K562 (cell line): Measurements from ENCODE around the gene ARHGAP10. TPM values are rescaled to one million over a fixed set of nuclear protein-coding genes. Genes with fewer than 3 reads are reported as not detected.

Experiments
- PCBP2 ChIP-seq: fragments of 200-400 bp; formaldehyde crosslinking; IDR thresholded peaks from 2 replicates; pipeline ENCODE4 v1.6.1; 2018; ENCODE audit warnings: low read length, low read depth, mild to moderate bottlenecking, moderate library complexity; ENCODE audit not compliant: poor library complexity, severe bottlenecking
- REST ChIP-seq, 2 experiments: fragments of 450-650 bp; formaldehyde crosslinking in 1 of 2; IDR thresholded peaks; 2 replicates each; pipeline versions ENCODE4 v1.4.0 to v1.6.1; 2014 to 2020; ENCODE audit warnings: mild to moderate bottlenecking in 2 of 2, borderline replicate concordance in 1 of 2, low read depth in 1 of 2
- TRIM25 ChIP-seq: fragments of 450-650 bp; IDR thresholded peaks from 2 replicates; pipeline ENCODE4 v1.7.0; 2016; ENCODE audit warnings: borderline replicate concordance
- ZNF23 ChIP-seq: fragments of 250-450 bp; sonication (Bioruptor Pico); IDR thresholded peaks from 2 replicates; pipeline ENCODE4 v1.4.0; 2020; ENCODE audit warnings: mild to moderate bottlenecking
- polyA plus RNA-seq, 8 experiments: library from polyadenylated mRNA; depleted of rRNA in 4 of 8; stranded (reverse) in 5 of 8; unstranded in 3 of 8; fragments of >200 nt; fragmentation: Nextera tagmentation in 2 of 8; fragmentation: Illumina TruSeq in 1 of 8; extraction: Ambion mirVana in 2 of 8; extraction: Trizol in 1 of 8; gene quantifications; 2 replicates each; pipeline versions ENCODE4 v1.2.1 to v1.2.3, GENCODE V29; 2011 to 2014; ENCODE audit warnings: inconsistent platforms in 1 of 8, missing spikeins in 1 of 8
- total RNA-seq, 7 experiments: library from RNA; depleted of rRNA in 6 of 7; stranded (reverse); fragments of >200 nt in 6 of 7; fragmentation: Illumina TruSeq in 2 of 7; extraction: Trizol in 2 of 7; gene quantifications; 2 replicates each; pipeline versions ENCODE4 v1.2.1 to v1.2.3, GENCODE V29; 2011 to 2021; ENCODE audit warnings: low replicate concordance in 1 of 7

The ARHGAP10 gene
- total and polyA plus RNA-seq, 9 of the 15 experiments (the other 6 are each of a cell fraction or from before 2014, with no cell fraction given), result 0.03 to 0.22 (median 0.06) TPM; not detected in 3

GRCh38 chr4:148022975-148023374 is 291.1 kb downstream of the ARHGAP10 start (continued):
- no peak for TF ChIP-seq REST (IDR thresholded peaks at IDR 0.05; ENCODE audit: borderline replicate concordance)
- TF ChIP-seq REST (CRISPR knock-in tag; IDR thresholded peaks at IDR 0.05; ENCODE audit: low read depth), result no peak
- no peak for TF ChIP-seq ZNF23 (CRISPR knock-in tag)
- TF ChIP-seq TRIM25, result no peak
- no peak for TF ChIP-seq PCBP2
